Stimulated activated CD4-positive, alpha-beta T cell treated with anti-CD3 and anti-CD28 coated beads, TNF-alpha, amount 100 ng/mL, for 4 hours (primary cell): ENCODE results near the gene ZNF593.

Experiments used
- DNase-seq, 3 experiments: peaks; one replicate each; pipeline ENCODE4 v3.0.0-alpha.2; 2020; ENCODE audit warnings: low read depth in 3 of 3

Gene ZNF593

DNA sequence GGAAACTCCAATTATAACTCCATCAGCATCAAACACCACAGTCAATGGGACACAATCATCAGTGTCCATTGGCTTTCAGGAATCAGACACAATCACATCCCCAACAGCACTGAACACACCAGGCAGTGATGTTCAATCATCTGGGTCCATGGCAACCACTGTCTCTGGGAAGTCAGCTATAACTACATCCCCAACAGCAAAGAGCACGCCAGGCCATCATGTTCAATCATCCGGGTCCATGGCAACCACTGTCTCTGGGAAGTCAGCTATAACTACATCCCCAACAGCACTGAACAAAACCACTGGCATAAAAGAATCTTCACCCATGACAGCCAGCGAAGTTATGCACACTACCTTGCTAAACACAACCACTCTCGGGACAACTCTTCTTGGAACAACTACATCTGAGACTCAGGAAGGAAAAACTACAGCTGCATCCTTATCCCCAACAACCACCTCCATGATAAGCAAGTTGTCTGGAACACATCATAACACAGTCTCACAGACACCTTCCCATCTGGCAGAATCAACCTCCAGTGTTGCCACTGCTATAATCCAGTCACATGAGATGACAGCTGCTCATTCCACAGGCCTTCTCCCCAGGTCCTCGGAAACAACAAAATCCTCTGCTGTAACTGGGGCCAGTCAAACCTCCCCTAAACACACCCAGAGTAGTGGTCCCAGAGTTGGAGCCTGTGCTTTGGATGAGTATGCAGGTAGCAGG lies 40.6 kb downstream of the ZNF593 start:
- no peak for DNase-seq

GRCh38 chr1:26212726-26213125 lies 43.0 kb downstream of the ZNF593 start:
- DNase-seq: no peak

GRCh38 chr1:26213335-26213905 lies 43.7 kb downstream of the ZNF593 start:
- DNase-seq: no peak

DNA sequence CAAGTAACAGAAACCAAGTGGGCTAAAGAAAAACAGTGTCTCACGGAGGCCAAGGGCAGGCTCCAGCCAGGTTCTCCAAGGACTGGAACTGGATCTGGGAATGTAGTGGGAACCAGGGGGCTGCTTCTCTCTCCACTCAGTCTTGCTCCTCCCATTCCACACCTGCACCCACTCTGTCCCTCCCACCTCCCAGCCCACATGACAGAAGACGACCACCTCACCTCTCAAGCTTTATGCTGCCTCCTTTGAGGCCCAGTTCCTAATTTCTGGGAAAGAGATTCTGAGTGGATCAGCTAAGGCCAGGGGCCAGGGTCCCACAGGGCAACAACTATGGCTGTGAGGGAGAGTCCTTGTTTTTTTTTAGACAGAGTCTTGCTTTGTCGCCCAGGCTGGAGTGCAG lies 45.5 kb downstream of the ZNF593 start:
- no peak for DNase-seq

DNA sequence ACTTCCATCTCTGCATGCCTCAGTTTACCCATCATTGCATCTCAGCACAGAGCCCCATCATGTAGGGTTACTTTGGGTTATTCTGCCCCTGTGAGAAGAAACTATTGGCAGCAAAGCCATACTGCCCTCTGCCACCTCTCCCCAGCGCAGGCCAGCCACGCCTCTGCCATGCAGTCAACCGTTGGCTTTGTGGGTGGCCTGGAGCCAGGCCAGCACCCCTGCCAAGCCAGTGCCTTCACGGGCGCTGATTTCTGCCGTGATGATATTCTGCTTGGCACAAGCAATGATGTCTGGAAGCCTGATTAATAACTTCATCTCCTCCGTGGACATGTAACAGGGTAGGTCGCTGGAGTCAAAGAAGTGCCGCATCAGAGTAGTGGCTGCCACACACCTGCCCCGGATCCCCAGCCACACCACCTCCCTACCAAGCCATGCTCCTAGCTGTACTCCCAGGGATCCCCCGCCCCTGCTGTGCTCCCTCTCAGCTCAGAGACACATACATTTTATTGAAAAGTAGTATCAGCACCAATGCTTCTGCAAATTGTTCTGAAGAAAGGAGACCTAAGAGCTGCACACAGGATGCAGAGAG lies 49.3 kb downstream of the ZNF593 start:
- DNase-seq: no peak
